HL-60/S4 treated with phorbol 12-myristate 13-acetate at 8.2 ng/mL for 4 days and 3 days (cell line): ENCODE results near the gene FLT1.

Experiments used
- in situ Hi-C: fragments of 300-500 bp; cut with MboI; formaldehyde crosslinking; loops from 2 replicates; pipeline ENCODE4 v1.15.0; 2022; ENCODE audit warnings: low sequenced_read_pairs

Gene FLT1

GRCh38 chr13:28494778-28495537 is at the start of gene FLT1:
FLT1 (minus strand) TSS chr13:28495128; CDS start chr13:28494843, 285 bp downstream.
- in situ Hi-C loops: no loop called here

GRCh38 chr13:28544026-28544425 is 49.1 kb upstream of the FLT1 start:
- in situ Hi-C loops: no loop called here

GRCh38 chr13:28542804-28543203 is 47.9 kb upstream of the FLT1 start:
- in situ Hi-C loops: no loop called here

GRCh38 chr13:28541966-28542365 is 47.0 kb upstream of the FLT1 start:
- in situ Hi-C loops: no loop called here

- in situ Hi-C loops: no loop called here
These were observed 45.7 kb upstream of the FLT1 start for GRCh38 chr13:28540612-28541011.

- in situ Hi-C loops: no loop called here
These were observed 44.8 kb upstream of the FLT1 start for GRCh38 chr13:28539625-28540286.

- in situ Hi-C loops: no loop called here
These were observed 44.0 kb upstream of the FLT1 start for GRCh38 chr13:28538932-28539331.

- in situ Hi-C loops: no loop called here
These were observed 42.2 kb upstream of the FLT1 start for GRCh38 chr13:28537171-28537570.

- in situ Hi-C loops: no loop called here
These were observed 41.4 kb upstream of the FLT1 start for GRCh38 chr13:28536371-28536770.

- in situ Hi-C loops: no loop called here
These were observed 40.8 kb upstream of the FLT1 start for GRCh38 chr13:28535734-28536133.

GRCh38 chr13:28534801-28535200 is 39.9 kb upstream of the FLT1 start:
- in situ Hi-C loops: no loop called here

- in situ Hi-C loops: no loop called here
These were observed 39.3 kb upstream of the FLT1 start for GRCh38 chr13:28534210-28534609.

- in situ Hi-C loops: no loop called here
These were observed 38.7 kb upstream of the FLT1 start for GRCh38 chr13:28533441-28534166.

- in situ Hi-C loops: no loop called here
These were observed 38.2 kb upstream of the FLT1 start for GRCh38 chr13:28533125-28533436.

GRCh38 chr13:28532388-28533124 is 37.6 kb upstream of the FLT1 start:
- in situ Hi-C loops: no loop called here

- in situ Hi-C loops: no loop called here
These were observed 37.0 kb upstream of the FLT1 start for GRCh38 chr13:28531845-28532387.

GRCh38 chr13:28531077-28531844 is 36.3 kb upstream of the FLT1 start:
- in situ Hi-C loops: no loop called here

GRCh38 chr13:28530729-28531076 is 35.8 kb upstream of the FLT1 start:
- in situ Hi-C loops: no loop called here

GRCh38 chr13:28529836-28530235 is 34.9 kb upstream of the FLT1 start:
- in situ Hi-C loops: no loop called here

- in situ Hi-C loops: no loop called here
These were observed 33.9 kb upstream of the FLT1 start for GRCh38 chr13:28528848-28529247.
